K562 (cell line): ENCODE measurements around the gene C6orf62. TPM values are rescaled to one million over a fixed set of nuclear protein-coding genes. Genes with fewer than 3 reads are reported as not detected.

Experiments
- ATF7 ChIP-seq: fragments of 450-650 bp; IDR thresholded peaks from 2 replicates; pipeline ENCODE4 v1.7.1; 2014; ENCODE audit warnings: mild to moderate bottlenecking, moderate library complexity
- E2F6 ChIP-seq, 2 experiments: IDR thresholded peaks; 2 replicates each; pipeline ENCODE4 v1.6.1; 2011; ENCODE audit warnings: borderline replicate concordance in 1 of 2, control low read depth in 1 of 2, low read depth in 1 of 2, low read length in 1 of 2, mild to moderate bottlenecking in 1 of 2, mixed read lengths in 1 of 2, moderate library complexity in 1 of 2; ENCODE audit not compliant: insufficient read depth in 1 of 2, insufficient read length in 1 of 2, poor library complexity in 1 of 2, severe bottlenecking in 1 of 2; ENCODE audit errors: extremely low read depth in 1 of 2
- ESRRA ChIP-seq: fragments of 450-650 bp; IDR thresholded peaks from 2 replicates; pipeline ENCODE4 v1.6.1; 2014; ENCODE audit warnings: low read depth, mild to moderate bottlenecking, moderate library complexity, borderline replicate concordance
- HSF4 ChIP-seq: fragments of 250-450 bp; sonication (Bioruptor Pico); IDR thresholded peaks from 2 replicates; pipeline ENCODE4 v2.1.2; 2022; ENCODE audit warnings: mild to moderate bottlenecking, moderate library complexity, borderline replicate concordance
- L3MBTL2 ChIP-seq: fragments of 450-650 bp; IDR thresholded peaks from 2 replicates; pipeline ENCODE4 v1.6.1; 2016; ENCODE audit warnings: mild to moderate bottlenecking, moderate library complexity
- MAFK ChIP-seq: IDR thresholded peaks from 2 replicates; pipeline ENCODE4 v1.6.1; 2011; ENCODE audit warnings: low read length, improper control_type of control experiment
- MYC ChIP-seq, 2 experiments: fragments of 250-450 bp in 1 of 2; sonication (Bioruptor Pico) in 1 of 2; IDR thresholded peaks; 2 replicates each; pipeline versions ENCODE4 v1.5.1 to v1.6.1; 2012 to 2021; ENCODE audit warnings: low read depth in 2 of 2, borderline replicate concordance in 1 of 2, improper control_type of control experiment in 1 of 2, low read length in 1 of 2, mild to moderate bottlenecking in 1 of 2, moderate library complexity in 1 of 2
- SOX6 ChIP-seq: fragments of 450-650 bp; IDR thresholded peaks from 2 replicates; pipeline ENCODE4 v1.6.1; 2014; ENCODE audit warnings: mild to moderate bottlenecking
- ZNF318 ChIP-seq, 2 experiments: fragments of 450-650 bp; IDR thresholded peaks; 2 replicates each; pipeline ENCODE4 v1.6.1; 2016; ENCODE audit warnings: mild to moderate bottlenecking in 2 of 2, borderline replicate concordance in 1 of 2, low read depth in 1 of 2, moderate library complexity in 1 of 2
- ZNF668 ChIP-seq: fragments of 250-450 bp; sonication (Bioruptor Pico); IDR thresholded peaks from 2 replicates; pipeline ENCODE4 v1.8.0; 2022; ENCODE audit warnings: mild to moderate bottlenecking, inconsistent platforms
- polyA plus RNA-seq, 8 experiments: library from polyadenylated mRNA; depleted of rRNA in 4 of 8; stranded (reverse) in 5 of 8; unstranded in 3 of 8; fragments of >200 nt; fragmentation: Nextera tagmentation in 2 of 8; fragmentation: Illumina TruSeq in 1 of 8; extraction: Ambion mirVana in 2 of 8; extraction: Trizol in 1 of 8; gene quantifications; 2 replicates each; pipeline versions ENCODE4 v1.2.1 to v1.2.3, GENCODE V29; 2011 to 2014; ENCODE audit warnings: inconsistent platforms in 1 of 8, missing spikeins in 1 of 8
- total RNA-seq, 7 experiments: library from RNA; depleted of rRNA in 6 of 7; stranded (reverse); fragments of >200 nt in 6 of 7; fragmentation: Illumina TruSeq in 2 of 7; extraction: Trizol in 2 of 7; gene quantifications; 2 replicates each; pipeline versions ENCODE4 v1.2.1 to v1.2.3, GENCODE V29; 2011 to 2021; ENCODE audit warnings: low replicate concordance in 1 of 7

Gene C6orf62
- total and polyA plus RNA-seq, 9 of the 15 experiments (the other 6 are each of a cell fraction or from before 2014, with no cell fraction given): 48.5 to 579 (median 111) TPM

- TF ChIP-seq ZNF318 (IDR thresholded peaks at IDR 0.05; ENCODE audit: borderline replicate concordance in 1 of 2, low read depth in 1 of 2) (peak in 1 of 2 experiments; percentile 56; a peak in 1 of 4 replicates), ESRRA (0 out of 2 replicates have a peak, but pooled peaks have one; percentile 10), HSF4 (CRISPR knock-in tag) (peak; percentile 63; the same call in 1 of the 2 replicates), SOX6 (0 out of 2 replicates have a peak, but pooled peaks have one; percentile 33), MYC (IDR thresholded peaks at IDR 0.05; ENCODE audit: low read depth, low read length) (0 out of 2 replicates have a peak, but pooled peaks have one; percentile 6), MYC (CRISPR knock-in tag; IDR thresholded peaks at IDR 0.05; ENCODE audit: borderline replicate concordance, low read depth) (no peak), L3MBTL2 (peak; percentile 94), ATF7 (peak; percentile 93), ZNF668 (peak; percentile 78), E2F6 (IDR thresholded peaks at IDR 0.05; ENCODE audit: borderline replicate concordance in 1 of 2, extremely low read depth in 1 of 2, insufficient read depth in 1 of 2, insufficient read length in 1 of 2, low read depth in 1 of 2, low read length in 1 of 2, poor library complexity in 1 of 2, severe bottlenecking in 1 of 2) (peak in 1 of 2 experiments; percentile 23), MAFK (peak; percentile 86)
These were observed 60.1 kb downstream of the C6orf62 start (continued) for GRCh38 chr6:24658573-24659560.
